GM23248 (cell line): ENCODE data around the gene RASL11B. TPM values are rescaled to one million over a fixed set of nuclear protein-coding genes. Genes with fewer than 3 reads are reported as not detected.

Source experiments
- DNase-seq: peaks from one replicate; pipeline ENCODE4 v3.0.0-alpha.2; 2015
- H2AFZ ChIP-seq: fragments of 200-600 bp; sonication (generic); 2 replicates; pipeline ENCODE4 v1.6.1; 2016; ENCODE audit warnings: antibody characterized with exemption
- H3F3A ChIP-seq: fragments of 200-600 bp; sonication (generic); 2 replicates; pipeline ENCODE4 v1.6.1; 2016; ENCODE audit warnings: mild to moderate bottlenecking, antibody characterized with exemption, mixed run types; ENCODE audit not compliant: insufficient read depth
- H3K27ac ChIP-seq: fragments of 200-600 bp; sonication (generic); 2 replicates; pipeline ENCODE4 v1.5.1; 2016; ENCODE audit warnings: mild to moderate bottlenecking
- H3K27me3 ChIP-seq: fragments of 200-600 bp; sonication (generic); replicated peaks from 2 replicates; pipeline ENCODE4 v1.6.1; 2016; ENCODE audit warnings: mild to moderate bottlenecking; ENCODE audit not compliant: insufficient read depth
- H3K36me3 ChIP-seq: fragments of 200-600 bp; sonication (generic); 2 replicates; pipeline ENCODE4 v1.6.1; 2016; ENCODE audit warnings: low read depth, mild to moderate bottlenecking
- H3K4me1 ChIP-seq: fragments of 200-600 bp; sonication (generic); 2 replicates; pipeline ENCODE4 v1.6.1; 2016; ENCODE audit warnings: mild to moderate bottlenecking; ENCODE audit not compliant: insufficient read depth
- H3K4me2 ChIP-seq: fragments of 200-600 bp; sonication (generic); one replicate; pipeline ENCODE4 v1.6.1; 2016; ENCODE audit warnings: mild to moderate bottlenecking; ENCODE audit not compliant: unreplicated experiment
- H3K4me3 ChIP-seq: fragments of 200-600 bp; sonication (generic); 2 replicates; pipeline ENCODE4 v1.5.1; 2016; ENCODE audit warnings: mild to moderate bottlenecking
- H3K79me2 ChIP-seq: fragments of 200-600 bp; sonication (generic); 2 replicates; pipeline ENCODE4 v1.6.1; 2016; ENCODE audit warnings: mild to moderate bottlenecking; ENCODE audit not compliant: insufficient read depth
- H3K9ac ChIP-seq: fragments of 200-600 bp; sonication (generic); 2 replicates; pipeline ENCODE4 v1.6.1; 2016; ENCODE audit warnings: mild to moderate bottlenecking
- H3K9me2 ChIP-seq: fragments of 200-600 bp; sonication (generic); 2 replicates; pipeline ENCODE4 v1.6.1; 2016; ENCODE audit warnings: mixed run types, mild to moderate bottlenecking, moderate library complexity; ENCODE audit not compliant: insufficient read depth
- H3K9me3 ChIP-seq: fragments of 200-600 bp; sonication (generic); one replicate; pipeline ENCODE4 v1.6.1; 2017; ENCODE audit warnings: low read depth
- H4K20me1 ChIP-seq: fragments of 200-600 bp; sonication (generic); 2 replicates; pipeline ENCODE4 v1.6.0; 2016; ENCODE audit not compliant: insufficient read depth
- EZH2 ChIP-seq: fragments of 200-600 bp; sonication (generic); IDR thresholded peaks from 2 replicates; pipeline ENCODE4 v1.6.1; 2018; ENCODE audit warnings: antibody characterized with exemption, mild to moderate bottlenecking; ENCODE audit not compliant: insufficient read depth, poor library complexity, severe bottlenecking
- EZH2phosphoT487 ChIP-seq: fragments of 200-600 bp; sonication (generic); IDR thresholded peaks from 2 replicates; pipeline ENCODE4 v1.6.1; 2018; ENCODE audit warnings: antibody characterized with exemption, moderate library complexity, mild to moderate bottlenecking, low read depth; ENCODE audit not compliant: insufficient read depth
- WGBS, 2 experiments: methylation state at CpG; one replicate each; pipeline ENCODE4 v1.1.6; 2015 to 2017; ENCODE audit warnings: low lambda C conversion rate in 2 of 2, low coverage in 1 of 2; ENCODE audit errors: missing lambda C conversion rate in 2 of 2; 5-methylcytosine and 5-hydroxymethylcytosine counted together
- in situ Hi-C: fragments of 300-500 bp; cut with MboI; formaldehyde crosslinking; loops from 2 replicates; pipeline ENCODE4 v1.15.0; 2020
- polyA plus RNA-seq: library from polyadenylated mRNA; unstranded; fragments of >200 nt; fragmentation: Nextera tagmentation; extraction: Ambion mirVana; gene quantifications from 2 replicates; pipeline ENCODE4 v1.2.1, GENCODE V29; 2016
- total RNA-seq: library from RNA; depleted of rRNA; stranded (reverse); fragments of >200 nt; shearing (Covaris generic); gene quantifications from 2 replicates; pipeline ENCODE4 v1.2.3, GENCODE V29; 2014

RASL11B gene
- total and polyA plus RNA-seq, 2 experiments from 2014 or later, result 0.11 TPM; not detected in 1

GRCh38 chr4:52837716-52838558, 24.2 kb upstream of the RASL11B start:
- Histone ChIP-seq H3K79me2 (no peaks in the 10 kb centered on the region), H3K4me2 (peak overlapping the region; percentile 31)
- TF ChIP-seq EZH2phosphoT487, result no peak
- TF ChIP-seq EZH2, result no peak

GRCh38 chr4:52838729-52839586, 23.2 kb upstream of the RASL11B start:
- Histone ChIP-seq H3K4me2 (peak overlapping the region; percentile 31), H3K9ac (no peak overlapping the region), H3K79me2 (no peaks in the 10 kb centered on the region), H4K20me1 (no peaks in the 10 kb centered on the region), H2AFZ (0 out of 2 replicates have a peak overlapping the region, but pooled peaks have one; percentile 2), H3K9me2 (no peaks in the 10 kb centered on the region), H3K36me3 (no peaks in the 10 kb centered on the region), H3F3A (peaks cover 20% of the 10 kb centered on the region), H3K4me1 (peaks cover 35% of the 10 kb centered on the region), H3K27me3 (no peaks in the 10 kb centered on the region), H3K4me3 (no peak overlapping the region), H3K9me3 (no peaks in the 10 kb centered on the region), H3K27ac (no peak overlapping the region)
- in situ Hi-C loops, result no loop called here
- TF ChIP-seq EZH2phosphoT487, result no peak
- no peak for TF ChIP-seq EZH2
- no peak for DNase-seq
- WGBS, 2 experiments, result 53 to 55% methylated on average over 10 of the region's 10 CpGs

More at GRCh38 chr4:52837716-52838558, 24.2 kb upstream of the RASL11B start:
- in situ Hi-C loops, result no loop called here
- H3K27me3 ChIP-seq, result no peaks in the 10 kb centered on the region
- H3K9me2 ChIP-seq, result no peaks in the 10 kb centered on the region
- peaks cover 20% of the 10 kb centered on the region for H3F3A ChIP-seq
- H4K20me1 ChIP-seq, result no peaks in the 10 kb centered on the region
- H3K4me3 ChIP-seq, result peak overlapping the region; percentile 39
- H3K4me1 ChIP-seq, result peaks cover 37% of the 10 kb centered on the region
- WGBS, 2 experiments, result 50 to 55% methylated on average over 7 of the region's 7 CpGs
- peak overlapping the region; percentile 38; the same call in 1 of the 2 replicates for H3K9ac ChIP-seq
- peak overlapping the region; percentile 54 for H3K27ac ChIP-seq
- H3K9me3 ChIP-seq, result no peaks in the 10 kb centered on the region
- peak overlapping the region; percentile 25; the same call in 1 of the 2 replicates for H2AFZ ChIP-seq
- H3K36me3 ChIP-seq, result no peaks in the 10 kb centered on the region
- peak; percentile 83 for DNase-seq

GRCh38 chr4:52840531-52841370, 21.4 kb upstream of the RASL11B start:
- Histone ChIP-seq H3K27me3 (no peaks in the 10 kb centered on the region), H3K9me3 (no peaks in the 10 kb centered on the region), H4K20me1 (no peaks in the 10 kb centered on the region), H3K4me2 (no peak overlapping the region), H2AFZ (no peak overlapping the region), H3K4me3 (no peak overlapping the region), H3F3A (peaks cover 20% of the 10 kb centered on the region), H3K36me3 (no peaks in the 10 kb centered on the region), H3K9me2 (no peaks in the 10 kb centered on the region), H3K4me1 (peaks cover 28% of the 10 kb centered on the region), H3K27ac (no peak overlapping the region), H3K9ac (no peak overlapping the region), H3K79me2 (no peaks in the 10 kb centered on the region)
- WGBS, 2 experiments, result 93% methylated on average over 9 of the region's 9 CpGs
- in situ Hi-C loops, result no loop called here
- DNase-seq, result no peak
- TF ChIP-seq EZH2 (no peak), EZH2phosphoT487 (no peak)
